HCT116 (cell line): ENCODE results near the gene ZNF492. TPM values are rescaled to one million over a fixed set of nuclear protein-coding genes. Genes with fewer than 3 reads are reported as not detected.

Experiments
- ATAC-seq: fragments of 200-7000 bp; cut with Tn5 transposase; 2 replicates; pipeline ENCODE4 v1.9.1; 2020; ENCODE audit warnings: mild to moderate bottlenecking, moderate library complexity
- BruUV-seq: library from RNA; stranded (reverse); fragments of 400-500 nt; replicated peaks from 2 replicates; lab custom pipeline; 2021; lab: Mats Ljungman, UMichigan
- CTCF ChIA-PET: fragments of 300-600 bp; sonication (Branson Sonifier 250); formaldehyde crosslinking; loops from one replicate; lab custom pipeline; 2021; ENCODE audit warnings: antibody characterized with exemption; lab: Charles Lee
- POLR2A ChIA-PET: fragments of 300-600, 350-600 bp; sonication (Branson Sonifier 250); formaldehyde crosslinking; loops from one replicate; lab custom pipeline; 2021; ENCODE audit warnings: antibody characterized with exemption; lab: Charles Lee
- RAD21 ChIA-PET, 2 experiments: fragments of 300-600 bp; sonication (Branson Sonifier 250); formaldehyde crosslinking; loops; one replicate each; lab custom pipeline; 2023; ENCODE audit warnings: low total read pairs in 2 of 2; ENCODE audit not compliant: uncharacterized antibody in 2 of 2, unreplicated experiment in 2 of 2, low non-redundant PET in 1 of 2; lab: Charles Lee
- DNase-seq: peaks from one replicate; pipeline ENCODE4 v3.0.0-alpha.2; 2010; ENCODE audit warnings: low read depth, low spot score
- H2AFZ ChIP-seq: fragments of 200-600 bp; shearing (Covaris generic), sonication (generic); 2 replicates; pipeline ENCODE4 v1.6.1; 2017; ENCODE audit warnings: low read depth, mixed run types, mixed read lengths, antibody characterized with exemption, low read length; ENCODE audit not compliant: poor library complexity, severe bottlenecking
- H3K27ac ChIP-seq: 2 replicates; pipeline ENCODE4 v1.5.1; 2012; ENCODE audit warnings: low read depth, low read length
- H3K27me3 ChIP-seq: fragments of 200-600 bp; sonication (generic); 2 replicates; pipeline ENCODE4 v1.6.1; 2016; ENCODE audit warnings: mixed run types, low read length, mixed read lengths; ENCODE audit not compliant: insufficient read depth
- H3K36me3 ChIP-seq, 2 experiments: fragments of 200-500 bp in 1 of 2; fragments of 200-600 bp in 1 of 2; sonication (Bioruptor generic) in 1 of 2; sonication (generic) in 1 of 2; 2 replicates each; pipeline versions ENCODE4 v1.5.1 to v1.6.1; 2014 to 2016; ENCODE audit warnings: low read length in 2 of 2, inconsistent platforms in 1 of 2, mixed read lengths in 1 of 2, mixed run types in 1 of 2; ENCODE audit not compliant: insufficient read depth in 2 of 2, control insufficient read depth in 1 of 2
- H3K4me1 ChIP-seq, 2 experiments: fragments of 200-600 bp in 1 of 2; sonication (generic) in 1 of 2; 2 replicates each; pipeline versions ENCODE4 v1.5.1 to v1.6.1; 2012 to 2017; ENCODE audit warnings: low read length in 2 of 2, inconsistent platforms in 1 of 2, mild to moderate bottlenecking in 1 of 2, mixed read lengths in 1 of 2, mixed run types in 1 of 2, moderate library complexity in 1 of 2; ENCODE audit not compliant: insufficient read depth in 2 of 2, control insufficient read depth in 1 of 2
- H3K4me2 ChIP-seq: fragments of 200-600 bp; sonication (generic); 2 replicates; pipeline ENCODE4 v1.6.1; 2017; ENCODE audit warnings: mixed run types, low read length, mixed read lengths
- H3K4me3 ChIP-seq, 2 experiments: fragments of 200-600 bp in 1 of 2; sonication (generic) in 1 of 2; replicated peaks in 1 of 2; 2 replicates each; pipeline ENCODE4 v1.5.1; 2011 to 2016; ENCODE audit warnings: low read length in 2 of 2, control low read depth in 1 of 2, low read depth in 1 of 2, mild to moderate bottlenecking in 1 of 2, mixed read lengths in 1 of 2, mixed run types in 1 of 2
- H3K79me2 ChIP-seq: fragments of 200-600 bp; sonication (generic); 2 replicates; pipeline ENCODE4 v1.6.1; 2017; ENCODE audit warnings: mild to moderate bottlenecking, mixed run types, low read length, moderate library complexity, mixed read lengths; ENCODE audit not compliant: insufficient read depth
- H3K9ac ChIP-seq: fragments of 200-600 bp; sonication (generic); 2 replicates; pipeline ENCODE4 v1.6.1; 2016; ENCODE audit warnings: low read length, mixed read lengths
- H3K9me2 ChIP-seq: fragments of 200-600 bp; sonication (generic), shearing (Covaris generic); 2 replicates; pipeline ENCODE4 v1.6.1; 2017; ENCODE audit warnings: mixed run types, mild to moderate bottlenecking, moderate library complexity; ENCODE audit not compliant: insufficient read depth
- H3K9me3 ChIP-seq, 2 experiments: fragments of 200-500 bp in 1 of 2; fragments of 200-600 bp in 1 of 2; sonication (Bioruptor generic) in 1 of 2; sonication (generic) in 1 of 2; 2 replicates each; pipeline ENCODE4 v1.6.1; 2014 to 2017; ENCODE audit warnings: low read length in 2 of 2, mixed read lengths in 2 of 2, inconsistent platforms in 1 of 2, low read depth in 1 of 2, mild to moderate bottlenecking in 1 of 2, mixed run types in 1 of 2, moderate library complexity in 1 of 2; ENCODE audit not compliant: control insufficient read depth in 1 of 2, insufficient read depth in 1 of 2
- H4K20me1 ChIP-seq: fragments of 200-600 bp; sonication (generic), shearing (Covaris generic); 2 replicates; pipeline ENCODE4 v1.6.1; 2017; ENCODE audit warnings: mixed run types, mild to moderate bottlenecking, moderate library complexity; ENCODE audit not compliant: insufficient read depth
- CBX3 ChIP-seq: IDR thresholded peaks from 2 replicates; pipeline ENCODE4 v1.6.1; 2012; ENCODE audit warnings: low read depth
- CEBPB ChIP-seq: IDR thresholded peaks from 2 replicates; pipeline ENCODE4 v1.6.1; 2012; ENCODE audit warnings: low read depth
- ELF1 ChIP-seq: IDR thresholded peaks from 2 replicates; pipeline ENCODE4 v1.6.1; 2012; ENCODE audit warnings: low read depth, borderline replicate concordance
- EZH2 ChIP-seq: fragments of 200-600 bp; sonication (generic); IDR thresholded peaks from 2 replicates; pipeline ENCODE4 v1.6.1; 2017; ENCODE audit warnings: antibody characterized with exemption, mixed run types
- JUND ChIP-seq: IDR thresholded peaks from 2 replicates; pipeline ENCODE4 v1.6.1; 2012
- POLR2A ChIP-seq: IDR thresholded peaks from 2 replicates; pipeline ENCODE4 v1.7.0; 2011; ENCODE audit warnings: borderline replicate concordance; ENCODE audit not compliant: insufficient read depth, insufficient read length; ENCODE audit errors: extremely low read depth
- RAD21 ChIP-seq: IDR thresholded peaks from 2 replicates; pipeline ENCODE4 v1.6.1; 2012; ENCODE audit warnings: low read depth, mild to moderate bottlenecking
- TCF7L2 ChIP-seq: IDR thresholded peaks from 2 replicates; pipeline ENCODE4 v1.7.0; 2011; ENCODE audit warnings: borderline replicate concordance, inconsistent platforms; ENCODE audit not compliant: insufficient read depth, insufficient read length; ENCODE audit errors: extremely low read depth
- ZBTB33 ChIP-seq: IDR thresholded peaks from 2 replicates; pipeline ENCODE4 v1.6.1; 2011; ENCODE audit warnings: mild to moderate bottlenecking, low read length, moderate library complexity; ENCODE audit not compliant: insufficient replicate concordance; ENCODE audit errors: extremely low read depth
- ZNF274 ChIP-seq: fragments of 200-500 bp; sonication (Bioruptor generic); IDR thresholded peaks from 2 replicates; pipeline ENCODE4 v1.6.1; 2014; ENCODE audit warnings: mild to moderate bottlenecking, low read depth, low read length, inconsistent platforms
- intact Hi-C: fragments of 100-400 bp; cut with micrococcal nuclease; formaldehyde crosslinking; loops from 2 replicates; pipeline ENCODE4 v1.10.0; 2022
- total RNA-seq: library from RNA; stranded (reverse); gene quantifications from one replicate; pipeline ENCODE4 v1.2.1, GENCODE V29; 2021; ENCODE audit not compliant: unreplicated experiment

The ZNF492 gene
- total RNA-seq, 1 experiment from 2014 or later, result not detected

GRCh38 chr19:22627526-22627925, 6.6 kb upstream of the ZNF492 start:
- DNase-seq, result no peak
- H3K36me3 ChIP-seq, result no peaks in the 10 kb centered on the region
- H3K79me2 ChIP-seq, result no peaks in the 10 kb centered on the region
- BruUV-seq, result no TSS peak
- no peak for ATAC-seq
- peaks cover 5 to 11% of the 10 kb centered on the region in 2 experiments; a peak in 2 of 4 replicates for H3K9me3 ChIP-seq
- TF ChIP-seq ELF1 (no peak), ZBTB33 (no peak), RAD21 (no peak), POLR2A (no peak), CBX3 (no peak), CEBPB (no peak), TCF7L2 (no peak), JUND (no peak), EZH2 (no peak), ZNF274 (no peak)
- H4K20me1 ChIP-seq, result no peaks in the 10 kb centered on the region
- H3K27ac ChIP-seq, result no peak overlapping the region
- intact Hi-C loops, result no loop called here
- CTCF ChIA-PET, result no interaction called here
- no peak overlapping the region for H3K4me2 ChIP-seq
- no peak overlapping the region for H2AFZ ChIP-seq
- RAD21 ChIA-PET, result no interaction called here
- H3K9me2 ChIP-seq, result no peaks in the 10 kb centered on the region
- no peak overlapping the region for H3K9ac ChIP-seq
- no peaks in the 10 kb centered on the region for H3K4me1 ChIP-seq
- H3K27me3 ChIP-seq, result no peaks in the 10 kb centered on the region
- POLR2A ChIA-PET, result no interaction called here
- H3K4me3 ChIP-seq, result no peak overlapping the region
